B cell (primary cell): ENCODE results near the gene PIP4K2A. TPM values are rescaled to one million over a fixed set of nuclear protein-coding genes. Genes with fewer than 3 reads are reported as not detected.

Source experiments
- ATAC-seq: fragments of 200-7000 bp; cut with Tn5 transposase; one replicate; pipeline ENCODE4 v1.10.0; 2021; ENCODE audit warnings: low read depth, mild to moderate bottlenecking, moderate number of reproducible peaks, moderate library complexity
- CTCF ChIA-PET: fragments of 350-600 bp; sonication (Branson Sonifier 250); formaldehyde crosslinking; loops from one replicate; lab custom pipeline; 2021; ENCODE audit warnings: antibody characterized with exemption, inconsistent platforms; lab: Charles Lee
- POLR2A ChIA-PET: fragments of 350-600 bp; sonication (Branson Sonifier 250); formaldehyde crosslinking; loops from one replicate; lab custom pipeline; 2021; ENCODE audit warnings: antibody characterized with exemption; lab: Charles Lee
- DNase-seq: peaks from one replicate; pipeline ENCODE4 v3.0.0; 2013
- H2AFZ ChIP-seq: 2 replicates; pipeline ENCODE4 v1.6.1; 2012; ENCODE audit warnings: mild to moderate bottlenecking, low read depth, low read length; ENCODE audit not compliant: insufficient read depth, poor library complexity, severe bottlenecking
- H3K27ac ChIP-seq, 2 donors: 1 replicate in 1 of 2; 2 replicates in 1 of 2; pipeline ENCODE4 v1.5.1; 2012 to 2013; ENCODE audit warnings: low read length in 2 of 2, mild to moderate bottlenecking in 2 of 2, moderate library complexity in 1 of 2
- H3K27me3 ChIP-seq, 4 experiments: fragments of 200-600 bp in 1 of 4; sonication (generic) in 1 of 4; replicated peaks in 1 of 4; 1 replicate in 2 of 4; 2 replicates in 2 of 4; pipeline versions ENCODE4 v1.6.1 to v1.7.0; 2013 to 2016; ENCODE audit warnings: low read length in 3 of 4, mild to moderate bottlenecking in 2 of 4, mixed read lengths in 1 of 4, moderate library complexity in 1 of 4; ENCODE audit not compliant: insufficient read depth in 4 of 4, control insufficient read depth in 3 of 4; ENCODE audit errors: control extremely low read depth in 1 of 4
- H3K36me3 ChIP-seq, 2 experiments: replicated peaks in 1 of 2; 1 replicate in 1 of 2; 2 replicates in 1 of 2; pipeline versions ENCODE4 v1.6.1 to v1.7.1; 2013; ENCODE audit warnings: low read length in 1 of 2; ENCODE audit not compliant: insufficient read depth in 2 of 2, control insufficient read depth in 1 of 2; ENCODE audit errors: control extremely low read depth in 1 of 2, extremely low read depth in 1 of 2
- H3K4me1 ChIP-seq, 2 donors: fragments of 200-600 bp in 1 of 2; sonication (generic) in 1 of 2; 1 replicate in 1 of 2; 2 replicates in 1 of 2; pipeline versions ENCODE4 v1.5.1 to v1.6.1; 2013 to 2017; ENCODE audit warnings: low read length in 2 of 2; ENCODE audit not compliant: control insufficient read depth in 2 of 2, insufficient read depth in 2 of 2
- H3K4me2 ChIP-seq: replicated peaks from 2 replicates; pipeline ENCODE3; 2012; ENCODE audit warnings: mild to moderate bottlenecking, low read depth, low read length; ENCODE audit not compliant: poor library complexity, severe bottlenecking
- H3K4me3 ChIP-seq, 5 experiments: fragments of 200-600 bp in 1 of 5; sonication (generic) in 1 of 5; 1 replicate in 3 of 5; 2 replicates in 2 of 5; pipeline versions ENCODE4 v1.5.1 to v1.7.0; 2011 to 2016; ENCODE audit warnings: low read length in 4 of 5, mild to moderate bottlenecking in 4 of 5, low read depth in 2 of 5, control low read depth in 1 of 5, moderate library complexity in 1 of 5; ENCODE audit not compliant: insufficient read depth in 1 of 5; ENCODE audit errors: control extremely low read depth in 1 of 5, extremely low read depth in 1 of 5
- H3K79me2 ChIP-seq: fragments of 200-600 bp; sonication (generic); one replicate; pipeline ENCODE4 v1.6.0; 2016; ENCODE audit warnings: low read length; ENCODE audit not compliant: control insufficient read depth, insufficient read depth
- H3K9ac ChIP-seq: fragments of 200-600 bp; sonication (generic); 2 replicates; pipeline ENCODE4 v1.6.1; 2017; ENCODE audit warnings: mild to moderate bottlenecking, low read length, moderate library complexity
- H3K9me3 ChIP-seq, 3 donors: one replicate each; pipeline versions ENCODE4 v1.6.1 to v1.7.1; 2013; ENCODE audit warnings: low read length in 2 of 3; ENCODE audit not compliant: control insufficient read depth in 2 of 3, insufficient read depth in 1 of 3; ENCODE audit errors: control extremely low read depth in 1 of 3
- H4K20me1 ChIP-seq: 2 replicates; pipeline ENCODE4 v1.6.0; 2012; ENCODE audit warnings: mild to moderate bottlenecking, low read length; ENCODE audit not compliant: insufficient read depth, control insufficient read depth, poor library complexity, severe bottlenecking
- H3K27ac Mint-ChIP-seq: one replicate; pipeline ENCODE4 v1.8.0; 2021; ENCODE audit warnings: mixed read lengths
- H3K27me3 Mint-ChIP-seq: one replicate; pipeline ENCODE4 v1.8.0; 2021; ENCODE audit warnings: mixed read lengths
- H3K4me1 Mint-ChIP-seq: one replicate; pipeline ENCODE4 v1.8.0; 2021; ENCODE audit warnings: mixed read lengths
- H3K4me3 Mint-ChIP-seq: one replicate; pipeline ENCODE4 v1.8.0; 2021; ENCODE audit warnings: mixed read lengths
- H3K9me3 Mint-ChIP-seq: one replicate; pipeline ENCODE4 v1.8.0; 2022; ENCODE audit warnings: mixed read lengths; ENCODE audit not compliant: insufficient read depth
- CTCF ChIP-seq: fragments of 200-600 bp; IDR thresholded peaks from one replicate; pipeline ENCODE4 v1.8.0; 2022; ENCODE audit warnings: antibody characterized with exemption, mild to moderate bottlenecking
- EZH2 ChIP-seq: IDR thresholded peaks from 2 replicates; pipeline ENCODE4 v1.6.1; 2012; ENCODE audit warnings: borderline replicate concordance, low read depth, mild to moderate bottlenecking, moderate library complexity, low read length; ENCODE audit not compliant: insufficient read depth, poor library complexity, severe bottlenecking
- WGBS: methylation state at CpG from one replicate; pipeline ENCODE4 v1.1.5; 2013; ENCODE audit warnings: missing lambda C conversion rate; ENCODE audit not compliant: insufficient coverage; 5-methylcytosine and 5-hydroxymethylcytosine counted together
- intact Hi-C: fragments of 100-400 bp; cut with micrococcal nuclease; formaldehyde crosslinking; loops from one replicate; pipeline ENCODE4 v1.10.0; 2022
- polyA plus RNA-seq: library from polyadenylated mRNA; depleted of rRNA; stranded (reverse); fragments of >200 nt; gene quantifications from 2 replicates; pipeline ENCODE4 v1.2.3, GENCODE V29; 2012
- total RNA-seq, 2 donors: library from RNA; stranded (reverse); fragments of 120-200 nt in 1 of 2; gene quantifications; 1 replicate in 1 of 2; 2 replicates in 1 of 2; pipeline versions ENCODE4 v1.2.3 to v1.2.4, GENCODE V29; 2013 to 2022

PIP4K2A gene
- total and polyA plus RNA-seq, 2 donors (not counting 1 experiment from before 2014, with no cell fraction given): 21.8 to 103 TPM

- CTCF ChIA-PET: no interaction called here
- TF ChIP-seq EZH2 (no peak), CTCF (no peak)
- Mint-ChIP-seq H3K4me1 (no peaks in the 10 kb centered on the region), H3K27ac (no peak overlapping the region), H3K9me3 (no peaks in the 10 kb centered on the region), H3K4me3 (no peak overlapping the region), H3K27me3 (no peaks in the 10 kb centered on the region)
- Histone ChIP-seq H3K4me3 (no peak overlapping the region), H2AFZ (no peak overlapping the region), H4K20me1 (no peaks in the 10 kb centered on the region), H3K9ac (no peak overlapping the region), H3K79me2 (no peaks in the 10 kb centered on the region), H3K9me3 (peaks cover 0 to 13% (median 1%) of the 10 kb centered on the region in 3 donors), H3K4me1 (no peaks in the 10 kb centered on the region), H3K4me2 (no peak overlapping the region), H3K27me3 (no peaks in the 10 kb centered on the region), H3K36me3 (peaks cover 0 to 5% of the 10 kb centered on the region in 2 experiments), H3K27ac (no peak overlapping the region)
- DNase-seq (no peak), ATAC-seq (no peak)
- POLR2A ChIA-PET: no interaction called here
- no CpG with 5 or more reads among the region's 2 CpGs for WGBS
- intact Hi-C loops: no loop called here
Observed at GRCh38 chr10:22531441-22531840, 182.9 kb downstream of the PIP4K2A start.

- Histone ChIP-seq H3K9me3 (peaks cover 0 to 14% (median 2%) of the 10 kb centered on the region in 3 donors), H3K36me3 (peaks cover 0 to 5% of the 10 kb centered on the region in 2 experiments), H3K27ac (no peak overlapping the region), H3K27me3 (no peaks in the 10 kb centered on the region), H3K4me1 (no peaks in the 10 kb centered on the region), H3K4me2 (no peak overlapping the region), H2AFZ (no peak overlapping the region), H4K20me1 (no peaks in the 10 kb centered on the region), H3K9ac (no peak overlapping the region), H3K4me3 (no peak overlapping the region), H3K79me2 (no peaks in the 10 kb centered on the region)
- Mint-ChIP-seq H3K27ac (no peak overlapping the region), H3K4me1 (no peaks in the 10 kb centered on the region), H3K27me3 (no peaks in the 10 kb centered on the region), H3K4me3 (no peak overlapping the region), H3K9me3 (no peaks in the 10 kb centered on the region)
- TF ChIP-seq EZH2 (no peak), CTCF (no peak)
- WGBS: 78% methylated on average over 1 of the region's 3 CpGs
- intact Hi-C loops: no loop called here
- no peak for ATAC-seq
- DNase-seq: no peak
- CTCF ChIA-PET: no interaction called here
- POLR2A ChIA-PET: no interaction called here
Observed at GRCh38 chr10:22531008-22531407, 183.4 kb downstream of the PIP4K2A start.
